Loucy (cell line): ENCODE results near the gene ANAPC15.

Experiments
- H2AFZ ChIP-seq: fragments of 200-600 bp; sonication (generic); 2 replicates; pipeline ENCODE4 v1.6.0; 2016; ENCODE audit warnings: antibody characterized with exemption, mild to moderate bottlenecking, low read length, moderate library complexity
- H3F3A ChIP-seq: fragments of 200-600 bp; 2 replicates; pipeline ENCODE4 v1.6.0; 2016; ENCODE audit warnings: antibody characterized with exemption, low read depth, mild to moderate bottlenecking
- H3K27me3 ChIP-seq: fragments of 200-600 bp; sonication (generic); 2 replicates; pipeline ENCODE4 v1.6.1; 2014; ENCODE audit warnings: low read length, mild to moderate bottlenecking; ENCODE audit not compliant: insufficient read depth, poor library complexity, severe bottlenecking
- H3K36me3 ChIP-seq: fragments of 200-600 bp; sonication (generic); 2 replicates; pipeline ENCODE4 v1.6.1; 2016; ENCODE audit warnings: low read length; ENCODE audit not compliant: insufficient read depth
- H3K4me1 ChIP-seq: fragments of 200-600 bp; sonication (generic); 2 replicates; pipeline ENCODE4 v1.5.1; 2014; ENCODE audit warnings: low read length, mild to moderate bottlenecking; ENCODE audit not compliant: insufficient read depth, poor library complexity, severe bottlenecking
- H3K4me2 ChIP-seq: fragments of 200-600 bp; sonication (generic); 2 replicates; pipeline ENCODE4 v1.6.0; 2014; ENCODE audit warnings: antibody characterized with exemption, low read length, low read depth, mild to moderate bottlenecking; ENCODE audit not compliant: poor library complexity, severe bottlenecking
- H3K4me3 ChIP-seq: fragments of 200-600 bp; sonication (generic); 2 replicates; pipeline ENCODE4 v1.5.1; 2014; ENCODE audit warnings: low read length, mild to moderate bottlenecking, mixed read lengths; ENCODE audit not compliant: poor library complexity, severe bottlenecking
- H3K79me2 ChIP-seq: fragments of 200-600 bp; sonication (generic); 2 replicates; pipeline ENCODE4 v1.6.1; 2014; ENCODE audit warnings: low read length; ENCODE audit not compliant: insufficient read depth
- H3K9ac ChIP-seq: fragments of 200-600 bp; sonication (generic); 2 replicates; pipeline ENCODE4 v1.6.0; 2014; ENCODE audit warnings: mild to moderate bottlenecking, low read depth, low read length, moderate library complexity; ENCODE audit not compliant: poor library complexity, severe bottlenecking
- H3K9me2 ChIP-seq: fragments of 200-600 bp; sonication (generic); replicated peaks from 2 replicates; pipeline ENCODE4 v1.6.1; 2016; ENCODE audit warnings: low read depth, low read length, mixed read lengths
- H3K9me3 ChIP-seq: fragments of 200-600 bp; sonication (generic); 2 replicates; pipeline ENCODE4 v1.6.1; 2014; ENCODE audit warnings: mild to moderate bottlenecking, antibody characterized with exemption, low read length, low read depth; ENCODE audit not compliant: insufficient read depth
- H4K20me1 ChIP-seq: fragments of 200-600 bp; sonication (generic); 2 replicates; pipeline ENCODE4 v1.6.0; 2014; ENCODE audit warnings: antibody characterized with exemption, low read length, mild to moderate bottlenecking; ENCODE audit not compliant: insufficient read depth, poor library complexity, severe bottlenecking
- EZH2phosphoT487 ChIP-seq: fragments of 200-600 bp; IDR thresholded peaks from 2 replicates; pipeline ENCODE4 v1.6.1; 2018; ENCODE audit warnings: antibody characterized with exemption, mild to moderate bottlenecking, moderate library complexity, borderline replicate concordance
- TF ChIP-seq, protein P1 (sequence below): fragments of 200-600 bp; sonication (generic); conservative IDR thresholded peaks from 2 replicates; pipeline ENCODE4 v1.5.1; 2014; ENCODE audit warnings: mild to moderate bottlenecking, antibody characterized with exemption, low read length

ANAPC15 gene

DNA sequence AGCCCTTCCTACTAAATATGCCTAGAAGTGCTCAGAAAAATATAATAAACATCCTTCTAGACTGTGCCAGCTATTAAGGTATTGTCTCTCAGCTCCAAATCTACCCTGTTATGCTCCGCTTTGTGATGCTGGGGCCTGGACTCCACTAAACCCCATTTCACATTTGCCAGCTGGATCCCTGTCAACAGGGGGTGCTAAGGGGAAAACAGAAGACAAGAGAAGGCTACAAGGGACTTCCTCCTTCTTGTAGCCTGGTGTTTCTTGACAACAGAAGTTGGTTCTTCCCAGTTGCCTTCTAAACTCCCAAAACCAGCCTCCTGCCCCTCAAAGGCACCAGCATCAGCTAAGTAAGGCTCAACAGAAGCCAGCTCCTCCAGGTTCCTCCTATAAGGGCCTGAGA is 37.4 kb downstream of the ANAPC15 start:
- Histone ChIP-seq H3K4me3 (peak overlapping the region; percentile 43), H3K9ac (peak overlapping the region; percentile 61), H2AFZ (no peak overlapping the region), H3K4me2 (peak overlapping the region; percentile 69), H3F3A (no peaks in the 10 kb centered on the region), H4K20me1 (peaks cover 57% of the 10 kb centered on the region), H3K9me2 (no peaks in the 10 kb centered on the region), H3K4me1 (peaks cover 56% of the 10 kb centered on the region), H3K36me3 (no peaks in the 10 kb centered on the region), H3K9me3 (no peaks in the 10 kb centered on the region), H3K79me2 (peaks cover 98% of the 10 kb centered on the region), H3K27me3 (no peaks in the 10 kb centered on the region)
- TF ChIP-seq EZH2phosphoT487, result no peak
- TF ChIP-seq, protein P1, sequence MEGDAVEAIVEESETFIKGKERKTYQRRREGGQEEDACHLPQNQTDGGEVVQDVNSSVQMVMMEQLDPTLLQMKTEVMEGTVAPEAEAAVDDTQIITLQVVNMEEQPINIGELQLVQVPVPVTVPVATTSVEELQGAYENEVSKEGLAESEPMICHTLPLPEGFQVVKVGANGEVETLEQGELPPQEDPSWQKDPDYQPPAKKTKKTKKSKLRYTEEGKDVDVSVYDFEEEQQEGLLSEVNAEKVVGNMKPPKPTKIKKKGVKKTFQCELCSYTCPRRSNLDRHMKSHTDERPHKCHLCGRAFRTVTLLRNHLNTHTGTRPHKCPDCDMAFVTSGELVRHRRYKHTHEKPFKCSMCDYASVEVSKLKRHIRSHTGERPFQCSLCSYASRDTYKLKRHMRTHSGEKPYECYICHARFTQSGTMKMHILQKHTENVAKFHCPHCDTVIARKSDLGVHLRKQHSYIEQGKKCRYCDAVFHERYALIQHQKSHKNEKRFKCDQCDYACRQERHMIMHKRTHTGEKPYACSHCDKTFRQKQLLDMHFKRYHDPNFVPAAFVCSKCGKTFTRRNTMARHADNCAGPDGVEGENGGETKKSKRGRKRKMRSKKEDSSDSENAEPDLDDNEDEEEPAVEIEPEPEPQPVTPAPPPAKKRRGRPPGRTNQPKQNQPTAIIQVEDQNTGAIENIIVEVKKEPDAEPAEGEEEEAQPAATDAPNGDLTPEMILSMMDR, result peak; percentile 56

DNA sequence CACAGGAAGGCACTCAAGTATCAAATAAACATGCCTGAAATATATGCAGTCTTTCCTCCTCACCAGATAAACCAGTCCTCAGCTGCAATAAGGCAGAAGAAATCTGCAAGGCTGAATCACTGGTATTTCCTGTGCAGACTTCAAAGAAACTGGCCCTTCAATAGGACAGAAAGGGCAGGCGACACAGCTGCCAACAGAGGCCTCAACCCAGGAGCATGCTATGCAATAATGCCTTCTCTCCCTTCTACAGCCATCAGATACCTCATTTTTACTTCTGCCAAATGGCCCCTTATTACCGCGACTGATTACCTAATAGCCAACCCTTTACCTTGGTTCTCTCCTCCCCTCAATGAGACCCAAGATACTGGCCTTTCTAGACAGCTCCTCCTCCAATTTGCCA is 40.1 kb downstream of the ANAPC15 start:
- Histone ChIP-seq H4K20me1 (peaks cover 51% of the 10 kb centered on the region), H3K9ac (no peak overlapping the region), H3F3A (no peaks in the 10 kb centered on the region), H3K4me2 (peak overlapping the region; percentile 63), H3K4me3 (peak overlapping the region; percentile 39), H3K9me2 (no peaks in the 10 kb centered on the region), H2AFZ (no peak overlapping the region), H3K4me1 (peaks cover 45% of the 10 kb centered on the region), H3K9me3 (no peaks in the 10 kb centered on the region), H3K79me2 (peaks cover 98% of the 10 kb centered on the region), H3K36me3 (peaks cover 16% of the 10 kb centered on the region; the same call in 1 of the 2 replicates), H3K27me3 (no peaks in the 10 kb centered on the region)
- TF ChIP-seq, protein P1, result no peak
- no peak for TF ChIP-seq EZH2phosphoT487

DNA sequence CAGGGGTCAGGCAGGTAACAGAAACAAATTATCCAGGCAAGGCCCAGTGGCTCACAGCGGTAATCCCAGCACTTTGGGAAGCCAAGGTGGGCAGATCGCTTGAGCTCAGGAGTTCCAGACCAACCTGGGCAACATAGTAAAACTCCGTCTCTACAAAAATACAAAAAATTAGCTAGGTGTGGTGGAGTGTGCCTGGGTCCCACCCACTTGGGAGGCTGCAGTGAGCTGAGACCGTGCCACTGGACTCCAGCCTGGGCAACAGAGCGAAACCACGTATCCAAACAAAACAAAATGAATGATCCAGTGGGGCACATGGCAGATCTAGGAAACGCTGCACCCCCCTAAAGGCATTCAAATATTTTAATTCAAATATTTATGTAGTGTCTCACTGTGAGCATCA is 42.0 kb downstream of the ANAPC15 start:
- H3K4me2 ChIP-seq, result peak overlapping the region; percentile 58
- H3K79me2 ChIP-seq, result peaks cover 98% of the 10 kb centered on the region
- H3K9me3 ChIP-seq, result no peaks in the 10 kb centered on the region
- no peak overlapping the region for H3K4me3 ChIP-seq
- peaks cover 49% of the 10 kb centered on the region for H4K20me1 ChIP-seq
- no peaks in the 10 kb centered on the region for H3F3A ChIP-seq
- peaks cover 27% of the 10 kb centered on the region; the same call in 1 of the 2 replicates for H3K36me3 ChIP-seq
- H2AFZ ChIP-seq, result no peak overlapping the region
- peaks cover 36% of the 10 kb centered on the region for H3K4me1 ChIP-seq
- TF ChIP-seq, protein P1, result no peak
- no peak for TF ChIP-seq EZH2phosphoT487
- H3K9ac ChIP-seq, result peak overlapping the region; percentile 41
- no peaks in the 10 kb centered on the region for H3K9me2 ChIP-seq
- H3K27me3 ChIP-seq, result no peaks in the 10 kb centered on the region
